Measurements from ENCODE around the gene AMOT.
"Not testable (repeated sequence)": the region's sequence is repeated elsewhere in the genome, so short reads cannot be mapped to it uniquely, and the experiment has no call there.

The AMOT gene

DNA sequence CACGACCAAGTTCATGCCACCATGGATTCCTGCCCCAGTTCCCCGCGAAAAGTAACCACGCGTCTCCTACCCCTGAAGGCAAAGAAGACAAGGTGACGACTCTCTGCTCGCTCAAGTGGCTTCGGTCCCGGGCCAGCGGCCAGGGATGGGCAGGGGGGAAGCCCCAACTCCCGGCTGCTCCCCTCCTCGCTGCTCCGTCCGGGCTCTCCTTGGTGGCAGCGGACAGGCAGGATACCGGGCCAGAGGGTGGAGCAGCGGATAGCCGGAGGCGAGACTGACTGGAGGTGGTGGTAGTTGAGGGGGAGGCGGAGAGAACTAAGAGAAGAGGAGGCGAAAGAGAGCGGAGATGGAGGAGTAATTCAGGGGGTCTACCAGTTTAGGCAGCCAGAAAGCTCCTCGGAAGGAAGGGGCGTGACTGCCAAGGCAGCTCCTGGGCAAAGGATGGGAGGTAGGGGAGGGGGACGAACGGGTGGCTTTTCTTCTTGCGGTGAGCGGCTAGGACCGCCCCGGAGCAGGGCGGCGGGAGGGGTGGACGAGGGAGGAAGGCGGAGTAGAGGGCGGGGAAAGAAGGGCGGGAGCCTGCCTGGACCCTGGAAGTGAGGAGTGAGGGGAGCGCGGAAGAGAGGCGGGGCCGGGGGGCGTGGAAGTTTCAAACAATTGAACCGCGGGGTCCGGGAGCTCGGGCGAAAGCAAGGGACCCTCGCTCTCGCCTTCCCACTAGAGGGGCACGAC, at the start of gene AMOT:
AMOT (minus strand) TSS at position 450 of the 732 bp plus-strand sequence. CDS start 17,705 bp downstream, outside the sequence.
- peak; percentile 64 for DNase-seq

GRCh38 chrX:112889400-112889799, 48.8 kb upstream of the AMOT start:
- DNase-seq, result no peak

GRCh38 chrX:112888916-112889315, 48.3 kb upstream of the AMOT start:
- DNase-seq, result no peak

- DNase-seq, result no peak
Measured at GRCh38 chrX:112877771-112878173, 37.1 kb upstream of the AMOT start.

GRCh38 chrX:112874614-112875013, 34.0 kb upstream of the AMOT start:
- DNase-seq, result no peak

DNA sequence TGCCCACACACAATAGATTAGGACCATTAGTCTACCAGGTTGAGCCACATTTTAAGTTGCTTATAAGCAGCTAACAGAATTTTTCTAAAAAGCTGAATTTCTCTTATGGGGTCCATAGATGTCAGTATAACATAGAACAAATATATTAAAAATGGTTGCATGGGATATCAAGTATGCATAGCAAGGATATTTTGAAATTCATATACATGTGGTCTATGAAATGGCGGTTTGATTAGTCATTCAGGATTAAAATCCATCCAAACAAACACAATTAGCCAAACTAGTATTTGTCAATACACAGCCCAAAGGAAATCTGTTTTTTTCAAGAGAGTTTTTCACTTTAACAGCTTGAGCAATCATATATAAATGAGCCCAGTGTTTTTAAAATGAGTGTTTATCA, 33.5 kb upstream of the AMOT start:
- no peak for DNase-seq

DNA sequence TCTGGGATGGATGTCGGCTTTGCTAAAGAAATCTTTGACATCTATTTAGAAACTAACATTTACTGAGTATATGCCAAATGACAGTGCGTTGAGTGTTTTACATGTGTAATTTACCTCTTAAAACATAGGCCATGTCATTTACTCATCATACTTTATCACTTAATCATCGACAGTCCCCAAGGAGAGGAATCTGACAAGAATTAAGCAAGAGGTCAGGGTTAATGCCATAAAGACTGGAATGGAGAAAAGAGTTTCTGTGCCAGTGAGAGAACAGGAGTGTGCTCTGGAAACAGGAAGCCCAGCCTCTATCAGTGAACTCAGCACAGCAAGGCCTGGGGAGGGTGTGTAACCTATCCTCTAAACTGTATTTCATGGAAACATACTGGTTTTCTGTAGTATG, 28.0 kb upstream of the AMOT start:
- no peak for DNase-seq

DNA sequence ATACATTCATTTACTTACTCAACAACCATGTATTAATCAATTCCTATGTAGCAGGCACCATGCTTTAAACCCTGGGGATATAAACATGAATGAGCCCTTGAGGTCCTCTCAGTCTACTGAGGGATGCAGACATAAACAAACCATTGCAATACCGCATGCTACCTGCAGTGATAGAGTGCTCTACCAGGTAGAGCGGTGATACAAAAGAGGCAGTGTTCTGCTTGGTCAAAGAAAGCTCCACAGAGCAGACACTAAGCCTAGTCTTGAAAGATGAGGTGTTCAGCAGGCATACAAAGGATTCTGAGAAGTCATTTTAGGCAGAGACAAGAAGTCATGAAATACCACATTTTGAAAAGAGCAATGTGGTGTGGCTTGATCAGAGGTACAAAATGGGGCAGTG, 26.9 kb upstream of the AMOT start:
- no peak for DNase-seq

DNA sequence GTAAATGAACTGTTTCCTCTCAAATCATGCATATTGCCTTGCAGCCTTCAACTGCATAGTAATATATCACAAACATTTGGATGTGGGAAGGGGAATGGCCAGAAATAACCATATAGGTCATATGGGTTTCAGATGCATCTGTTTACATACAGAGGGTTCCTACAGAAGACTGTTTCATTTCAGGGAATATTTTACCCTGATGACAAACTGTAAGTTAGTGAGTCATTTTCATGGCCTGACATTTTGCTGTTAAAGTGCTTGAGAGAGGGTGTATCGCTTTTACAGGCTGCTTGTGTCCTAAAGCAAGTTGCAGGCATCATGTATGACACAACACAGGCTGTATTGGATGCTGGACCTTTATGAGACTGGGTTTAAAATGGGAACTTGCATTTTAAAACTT, 25.5 kb upstream of the AMOT start:
- no peak for DNase-seq

DNA sequence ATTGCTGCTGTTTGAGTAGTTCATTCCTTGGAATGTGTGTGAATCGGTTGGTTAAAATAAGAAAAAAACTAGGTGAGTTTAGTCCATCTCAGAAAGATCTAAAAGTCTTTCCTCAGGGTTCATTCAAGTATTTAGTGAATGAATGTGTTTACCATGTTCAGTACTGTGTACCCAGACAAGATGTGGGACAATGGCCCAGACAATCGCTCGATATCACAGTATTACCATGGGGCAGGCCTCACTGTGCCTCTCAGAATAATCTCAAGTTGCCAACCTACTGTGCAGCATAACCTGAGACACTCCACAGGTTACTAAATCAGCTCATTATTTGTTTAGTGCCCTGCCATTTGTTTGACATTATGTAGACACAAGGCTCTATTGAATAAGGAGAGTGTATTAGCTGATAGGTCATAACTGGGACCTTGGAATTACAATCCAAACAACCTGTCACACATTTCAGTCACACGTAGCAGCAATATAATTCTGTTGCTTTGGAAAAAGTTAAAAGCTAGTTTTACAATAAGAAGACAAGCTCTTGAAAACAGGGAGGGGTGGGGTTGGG, 24.9 kb upstream of the AMOT start:
- DNase-seq, result no peak

DNA sequence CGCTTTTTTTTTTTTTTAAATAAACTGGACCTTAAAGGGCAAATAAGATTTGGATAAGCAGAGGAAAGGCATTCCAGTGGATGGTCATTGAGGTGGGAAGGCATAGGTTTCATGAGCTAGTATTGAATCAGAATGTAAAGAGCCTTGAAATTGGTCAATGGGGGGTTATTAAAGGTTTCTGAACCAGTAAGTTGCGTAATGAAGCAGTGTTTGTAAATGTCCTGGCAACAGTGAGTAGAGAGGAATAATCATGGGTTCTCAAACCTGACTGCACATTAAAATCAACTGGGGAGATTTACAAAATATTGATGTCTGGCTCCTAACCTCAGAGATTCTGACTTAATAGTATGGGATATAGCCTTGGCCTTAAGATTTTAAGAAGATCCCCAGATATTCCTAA, 23.2 kb upstream of the AMOT start:
- no peak for DNase-seq

GRCh38 chrX:112857478-112857878, 16.8 kb upstream of the AMOT start:
- no peak for DNase-seq

DNA sequence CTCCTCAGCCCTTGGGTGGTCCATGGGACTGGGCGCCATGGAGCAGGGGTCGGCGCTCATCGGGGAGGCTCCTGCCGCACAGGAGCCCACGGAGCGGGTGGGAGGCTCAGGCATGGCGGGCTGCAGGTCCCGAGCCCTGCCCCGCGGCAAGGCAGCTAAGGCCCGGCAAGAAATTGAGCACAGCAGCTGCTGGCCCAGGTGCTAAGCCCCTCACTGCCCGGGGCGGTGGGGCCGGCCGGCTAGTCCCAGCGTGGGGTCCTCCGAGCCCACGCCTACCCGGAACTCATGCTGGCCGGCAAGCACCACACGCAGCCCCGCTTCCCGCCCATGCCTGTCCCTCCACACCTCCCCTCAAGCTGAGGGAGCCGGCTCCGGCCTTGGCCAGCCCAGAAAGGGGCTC, 14.3 kb upstream of the AMOT start:
- not testable (repeated sequence) for DNase-seq

DNA sequence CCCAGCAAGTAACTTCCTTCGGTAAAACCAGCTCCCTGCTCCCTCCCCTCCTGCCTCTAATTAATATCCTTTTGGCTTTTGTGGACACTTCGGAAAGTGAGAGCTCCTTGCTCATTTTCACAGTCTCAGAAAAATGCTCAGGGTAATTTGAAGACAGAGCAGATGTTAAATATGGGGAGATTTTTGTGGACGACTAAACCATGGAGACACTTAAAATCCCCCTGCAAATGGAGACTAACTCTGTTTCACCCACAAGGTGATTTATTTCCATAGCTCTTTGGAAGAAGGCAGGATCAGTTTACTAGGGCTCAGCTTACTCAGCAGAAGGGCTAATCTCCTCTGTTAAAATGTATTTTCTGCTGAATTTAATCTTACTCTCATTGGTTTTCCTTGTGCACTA, 12.2 kb upstream of the AMOT start:
- no peak for DNase-seq

DNA sequence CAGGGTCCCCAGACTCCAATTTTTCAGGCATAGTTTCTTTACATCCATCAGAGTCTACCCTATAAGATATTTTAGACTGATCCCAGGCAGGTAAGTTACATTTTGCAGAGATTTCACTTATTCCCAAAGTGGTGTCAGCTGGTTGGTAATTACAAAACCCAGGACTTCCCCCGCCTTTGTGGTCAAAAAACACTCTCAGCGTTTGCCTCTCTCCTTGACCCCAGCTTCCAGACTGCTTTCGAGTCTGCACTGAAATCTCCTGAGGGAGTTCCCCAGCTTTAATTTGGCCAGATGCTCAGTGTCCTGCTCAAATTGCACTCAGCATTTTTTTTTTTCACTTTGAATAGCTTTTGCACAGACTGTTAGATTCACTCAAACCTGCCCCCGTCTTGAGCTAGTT, 11.2 kb upstream of the AMOT start:
- no peak for DNase-seq

DNA sequence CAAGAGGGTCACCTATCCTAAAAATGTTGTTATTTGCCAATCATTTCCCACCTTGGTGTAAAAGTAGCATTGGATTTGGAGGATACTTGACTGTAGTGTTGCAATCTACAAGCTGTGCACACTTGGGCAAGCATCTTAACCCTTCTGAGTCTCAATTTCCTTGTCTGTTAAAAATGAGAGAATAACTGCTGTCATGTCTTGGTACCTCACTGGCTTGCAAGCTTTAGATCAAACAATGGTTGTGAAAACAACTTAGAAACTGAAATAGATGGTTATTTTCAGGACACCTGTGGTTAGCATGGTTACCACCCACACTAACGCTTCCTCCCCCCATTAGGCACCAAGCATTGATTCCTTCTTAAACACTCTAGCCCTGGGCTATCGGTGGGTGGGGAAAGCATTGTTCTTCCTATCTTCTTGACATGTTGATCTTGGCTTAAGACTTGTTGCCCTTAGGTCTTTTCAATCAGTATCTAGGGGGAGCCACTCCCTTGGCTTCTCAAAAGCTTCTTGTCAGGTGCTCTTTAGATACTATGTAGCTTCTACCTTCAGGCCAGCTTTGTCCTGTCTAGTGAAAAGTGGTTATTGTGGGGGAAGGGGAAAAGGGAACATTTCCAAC, 10.6 kb upstream of the AMOT start:
- no peak for DNase-seq

DNA sequence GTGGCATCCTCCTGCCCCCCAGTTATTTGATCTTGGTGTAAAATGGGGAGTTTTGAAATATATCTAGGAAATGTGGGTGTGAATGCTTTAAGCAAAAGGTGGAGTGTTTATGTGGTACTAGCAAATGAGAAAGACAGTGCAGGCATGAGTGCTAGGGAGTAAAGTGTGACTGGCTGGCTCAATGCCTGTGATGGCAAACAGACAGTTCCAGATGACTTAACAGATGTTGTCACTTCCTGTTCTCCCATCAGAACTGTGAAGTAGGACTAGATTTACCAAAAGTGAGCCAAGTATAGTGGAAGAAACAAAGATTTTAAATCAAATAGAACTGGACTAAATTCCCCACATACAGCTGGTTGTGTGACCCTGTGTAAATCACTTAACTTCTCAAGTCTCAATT, 8.4 kb upstream of the AMOT start:
- DNase-seq, result no peak

DNA sequence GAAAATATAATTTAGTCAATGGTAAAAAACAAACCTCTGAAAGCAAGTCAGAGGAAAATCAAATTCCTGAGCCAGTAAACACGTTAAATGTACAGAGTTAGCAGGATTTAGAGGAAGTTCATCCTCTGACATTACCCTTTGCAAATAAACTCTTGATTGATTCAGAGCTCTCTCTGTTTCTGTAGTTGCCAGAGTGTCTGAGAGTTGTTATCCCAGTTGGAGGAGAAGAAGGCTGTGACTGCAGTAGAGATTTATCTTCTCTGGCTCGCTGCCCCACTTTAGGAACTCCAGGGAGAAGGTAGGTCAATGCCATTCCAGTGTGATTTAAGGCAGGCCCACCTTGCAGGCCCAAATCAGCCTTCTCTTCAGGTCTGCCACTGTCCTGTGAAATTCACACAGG, 6.2 kb upstream of the AMOT start:
- DNase-seq, result no peak

- DNase-seq, result no peak
Measured at GRCh38 chrX:112846187-112846586, 5.6 kb upstream of the AMOT start.

GRCh38 chrX:112844250-112844649, 3.6 kb upstream of the AMOT start:
- no peak for DNase-seq

GRCh38 chrX:112841820-112842157, 1.2 kb upstream of the AMOT start:
- DNase-seq, result no peak

- DNase-seq, result peak; percentile 85
Measured at GRCh38 chrX:112841114-112841819, 636 bp upstream of the AMOT start.

DNA sequence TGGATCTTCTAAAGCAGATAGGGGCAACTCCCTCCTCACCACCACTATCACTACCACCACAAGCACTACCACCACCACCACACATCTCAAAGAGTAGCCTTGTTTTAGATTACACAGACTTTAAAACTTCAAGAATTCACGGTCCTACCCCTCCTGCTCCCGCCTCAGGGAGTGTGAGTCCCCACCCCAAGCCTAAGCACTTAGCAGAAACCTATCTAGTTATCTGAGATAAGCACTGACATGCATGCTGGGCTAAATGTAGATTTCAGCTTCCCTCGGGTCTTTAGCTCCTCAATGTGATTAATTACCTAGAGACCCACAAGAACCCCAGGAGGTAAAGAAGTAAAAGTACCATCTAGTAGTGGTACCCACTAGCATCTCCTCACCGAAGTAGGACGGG, 775 bp downstream of the AMOT start:
- DNase-seq, result no peak

- no peak for DNase-seq
Measured at GRCh38 chrX:112837531-112837930, 3.1 kb downstream of the AMOT start.
